A549 (cell line): ENCODE data around the gene HIF1A. TPM values are rescaled to one million over a fixed set of nuclear protein-coding genes. Genes with fewer than 3 reads are reported as not detected.

ENCODE experiments used
- ATAC-seq, 2 experiments: fragments of 200-7000 bp in 1 of 2; fragments of >200 bp in 1 of 2; cut with Nextera tagmentation in 1 of 2; cut with Tn5 transposase in 1 of 2; 3 replicates each; pipeline versions ENCODE4 v1.8.0 to v1.9.1; 2018 to 2020; ENCODE audit warnings: mild to moderate bottlenecking in 1 of 2, moderate library complexity in 1 of 2
- CTCF ChIA-PET: fragments of 300-600 bp; sonication (Branson Sonifier 250); formaldehyde crosslinking; extraction: SDS; loops from one replicate; lab custom pipeline; 2021; ENCODE audit warnings: antibody characterized with exemption, inconsistent platforms; lab: Yijun Ruan, JAX
- POLR2A ChIA-PET: fragments of 350-600 bp; formaldehyde crosslinking; extraction: SDS; loops from one replicate; lab custom pipeline; 2021; ENCODE audit warnings: antibody characterized with exemption, inconsistent platforms; lab: Yijun Ruan, JAX
- DNase-seq, 2 experiments: peaks; one replicate each; pipeline versions ENCODE4 v3.0.0 to v3.0.0-alpha.2; 2011 to 2016; ENCODE audit warnings: low read depth in 1 of 2, low spot score in 1 of 2
- FAIRE-seq: peaks from 2 replicates; lab custom pipeline; 2011; peaks lifted over from hg19 to GRCh38; lab: Jason Lieb, UNC
- H3K27ac ChIP-seq, 2 experiments: fragments of >200 bp; sonication (Bioruptor Twin); formaldehyde crosslinking; 3 replicates each; pipeline ENCODE4 v1.5.1; 2016 to 2017
- H3K4me1 ChIP-seq: fragments of >200 bp; sonication (Bioruptor Twin); formaldehyde crosslinking; 3 replicates; pipeline ENCODE4 v1.6.1; 2016
- H3K4me2 ChIP-seq: fragments of >200 bp; sonication (Bioruptor Twin); formaldehyde crosslinking; 3 replicates; pipeline ENCODE4 v1.6.1; 2016
- H3K4me3 ChIP-seq: fragments of >200 bp; sonication (Bioruptor Twin); formaldehyde crosslinking; 3 replicates; pipeline ENCODE4 v1.5.1; 2016
- H3K9me3 ChIP-seq: fragments of >200 bp; sonication (Bioruptor Twin); formaldehyde crosslinking; 3 replicates; pipeline ENCODE4 v1.6.1; 2016
- BHLHE40 ChIP-seq: IDR thresholded peaks from 2 replicates; pipeline ENCODE4 v1.6.1; 2012; ENCODE audit warnings: low read depth, low read length, inconsistent platforms
- CBX8 ChIP-seq: fragments of 200-600 bp; sonication (generic); IDR thresholded peaks from 2 replicates; pipeline ENCODE4 v1.6.1; 2016
- EHF ChIP-seq: fragments of 250-450 bp; sonication (Bioruptor Pico); IDR thresholded peaks from 2 replicates; pipeline ENCODE4 v1.5.0; 2020; ENCODE audit warnings: mild to moderate bottlenecking
- FOSB ChIP-seq: fragments of 250-450 bp; sonication (Bioruptor Pico); IDR thresholded peaks from 2 replicates; pipeline ENCODE4 v1.5.0; 2020; ENCODE audit warnings: mild to moderate bottlenecking, moderate library complexity
- HOXA7 ChIP-seq: fragments of 250-450 bp; sonication (Bioruptor Pico); IDR thresholded peaks from 2 replicates; pipeline ENCODE4 v1.5.0; 2020; ENCODE audit warnings: mild to moderate bottlenecking, moderate library complexity
- JUNB ChIP-seq: fragments of >200 bp; sonication (Bioruptor Twin); formaldehyde crosslinking; IDR thresholded peaks from 2 replicates; pipeline ENCODE4 v1.6.1; 2016
- NFE2L2 ChIP-seq: fragments of 150-350 bp; conservative IDR thresholded peaks from 2 replicates; pipeline ENCODE4 v1.6.1; 2014; ENCODE audit warnings: low read length
- PHF8 ChIP-seq: fragments of 200-600 bp; sonication (generic); IDR thresholded peaks from 2 replicates; pipeline ENCODE4 v1.6.1; 2016; ENCODE audit warnings: low read depth, mild to moderate bottlenecking, antibody characterized with exemption, moderate library complexity, borderline replicate concordance
- POLR2AphosphoS2 ChIP-seq: conservative IDR thresholded peaks from 2 replicates; pipeline ENCODE4 v1.6.1; 2012; ENCODE audit warnings: low read length, improper control_type of control experiment, inconsistent platforms
- RARB ChIP-seq: fragments of 250-450 bp; sonication (Bioruptor Pico); IDR thresholded peaks from 2 replicates; pipeline ENCODE4 v1.8.0; 2021; ENCODE audit warnings: mild to moderate bottlenecking, moderate library complexity
- RCOR1 ChIP-seq: fragments of 150-350 bp; IDR thresholded peaks from 2 replicates; pipeline ENCODE4 v1.6.1; 2014; ENCODE audit warnings: antibody characterized with exemption, low read length, low read depth
- RFX5 ChIP-seq: fragments of 450-650 bp; IDR thresholded peaks from 2 replicates; pipeline ENCODE4 v1.7.1; 2014; ENCODE audit warnings: antibody characterized with exemption, mild to moderate bottlenecking, moderate library complexity
- RNF2 ChIP-seq: fragments of 200-600 bp; sonication (generic); IDR thresholded peaks from 2 replicates; pipeline ENCODE4 v1.6.1; 2016; ENCODE audit warnings: low read depth, mild to moderate bottlenecking, antibody characterized with exemption, moderate library complexity, borderline replicate concordance
- SREBF2 ChIP-seq: fragments of 450-650 bp; IDR thresholded peaks from 2 replicates; pipeline ENCODE4 v1.6.1; 2014; ENCODE audit warnings: mild to moderate bottlenecking, moderate library complexity
- ZFP36 ChIP-seq: fragments of 450-650 bp; IDR thresholded peaks from 2 replicates; pipeline ENCODE4 v1.6.1; 2014; ENCODE audit warnings: borderline replicate concordance; ENCODE audit not compliant: partially characterized antibody
- ZSCAN20 ChIP-seq: fragments of 250-450 bp; sonication (Bioruptor Pico); IDR thresholded peaks from 2 replicates; pipeline ENCODE4 v1.8.0; 2022; ENCODE audit warnings: mild to moderate bottlenecking, moderate library complexity
- WGBS: methylation state at CpG from one replicate; pipeline ENCODE4 v1.1.6; 2017; ENCODE audit errors: missing lambda C conversion rate; 5-methylcytosine and 5-hydroxymethylcytosine counted together
- polyA plus RNA-seq, 4 experiments: library from polyadenylated mRNA; depleted of rRNA in 3 of 4; stranded (reverse); fragments of >200 nt; fragmentation: RNase III in 1 of 4; extraction: RNeasy Plus Mini Kit Qiagen cat#74134 plus additional on column Dnase treatment in 1 of 4; gene quantifications; 2 replicates in 3 of 4; 3 replicates in 1 of 4; pipeline ENCODE4 v1.2.3, GENCODE V29; 2011 to 2017
- TF ChIP-seq, protein P1 (sequence below): IDR thresholded peaks from 2 replicates; pipeline ENCODE4 v1.6.1; 2012
- TF ChIP-seq, protein P2 (sequence below): fragments of 200-600 bp; sonication (generic); IDR thresholded peaks from 2 replicates; pipeline ENCODE4 v1.6.1; 2016; ENCODE audit warnings: antibody characterized with exemption, mild to moderate bottlenecking, moderate library complexity

HIF1A gene
- polyA plus RNA-seq, 2 of the 4 experiments (the other 2 are of a cell fraction) = 284 to 391 TPM

DNA sequence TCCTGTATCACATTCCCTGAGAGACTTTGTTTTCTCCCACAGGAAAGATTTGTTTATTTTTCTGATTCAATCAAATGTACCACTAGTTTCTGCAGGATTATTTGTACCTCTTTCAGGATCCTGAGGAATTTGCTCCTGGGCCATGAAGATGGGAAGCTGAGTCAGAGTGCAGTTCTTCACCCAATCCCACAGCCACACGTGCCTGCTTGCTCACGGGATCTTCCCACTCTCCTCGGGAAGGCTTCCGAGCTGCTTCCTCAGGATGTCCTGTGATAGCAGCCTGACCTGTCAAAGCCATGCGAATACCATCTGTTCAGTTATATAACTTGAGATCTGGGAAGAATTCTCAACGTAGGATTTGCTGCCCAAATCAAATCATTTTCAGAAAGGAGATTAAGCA, 41.8 kb upstream of the HIF1A start:
- ATAC-seq (peak; percentile 34 to 77; a peak in 4 of 6 replicates), FAIRE-seq (no peak), DNase-seq (peak in 1 of 2 experiments; percentile 21)
- ChIA-PET CTCF (interaction anchor here (1.1 kb wide), 1 partner anchor 113 kb away, joined by 3 read pairs; no protein-coding TSS in a partner anchor), POLR2A (no interaction called here)
- Histone ChIP-seq H3K4me3 (no peak overlapping the region), H3K4me2 (peak overlapping the region; percentile 46), H3K9me3 (no peaks in the 10 kb centered on the region), H3K27ac (peak overlapping the region; percentile 31 to 60; a peak in 4 of 6 replicates), H3K4me1 (peaks cover 14% of the 10 kb centered on the region)
- TF ChIP-seq, protein P1, sequence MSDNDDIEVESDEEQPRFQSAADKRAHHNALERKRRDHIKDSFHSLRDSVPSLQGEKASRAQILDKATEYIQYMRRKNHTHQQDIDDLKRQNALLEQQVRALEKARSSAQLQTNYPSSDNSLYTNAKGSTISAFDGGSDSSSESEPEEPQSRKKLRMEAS = 0 out of 2 replicates have a peak, but pooled peaks have one; percentile 39
- no peak for TF ChIP-seq FOSB (CRISPR knock-in tag)
- TF ChIP-seq ZFP36 = no peak
- peak; percentile 69 for TF ChIP-seq BHLHE40
- 25% methylated on average over 6 of the region's 6 CpGs for WGBS

DNA sequence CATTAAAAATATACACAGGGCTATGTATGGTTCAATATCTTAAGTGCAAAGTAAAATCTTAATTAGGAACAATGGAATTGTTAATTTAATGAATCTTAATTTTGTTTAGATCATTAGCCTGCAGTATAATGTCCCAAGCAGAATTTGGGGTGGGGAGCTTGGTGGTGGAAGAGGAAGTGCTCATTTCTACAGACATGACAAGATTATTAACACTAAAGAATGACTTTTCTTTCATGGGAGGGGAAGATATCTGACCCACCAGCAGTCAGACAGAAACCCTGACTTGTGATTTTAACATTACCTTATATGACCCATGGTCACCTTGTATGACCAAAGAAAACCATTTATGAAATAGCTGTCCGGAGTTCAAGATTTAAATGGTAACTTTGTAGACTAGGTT, 41.3 kb upstream of the HIF1A start:
- no peak for TF ChIP-seq RNF2
- TF ChIP-seq ZSCAN20 = no peak
- TF ChIP-seq HOXA7 (CRISPR knock-in tag) = no peak
- TF ChIP-seq RARB (CRISPR knock-in tag) = no peak
- no peak for TF ChIP-seq JUNB
- TF ChIP-seq, protein P2, sequence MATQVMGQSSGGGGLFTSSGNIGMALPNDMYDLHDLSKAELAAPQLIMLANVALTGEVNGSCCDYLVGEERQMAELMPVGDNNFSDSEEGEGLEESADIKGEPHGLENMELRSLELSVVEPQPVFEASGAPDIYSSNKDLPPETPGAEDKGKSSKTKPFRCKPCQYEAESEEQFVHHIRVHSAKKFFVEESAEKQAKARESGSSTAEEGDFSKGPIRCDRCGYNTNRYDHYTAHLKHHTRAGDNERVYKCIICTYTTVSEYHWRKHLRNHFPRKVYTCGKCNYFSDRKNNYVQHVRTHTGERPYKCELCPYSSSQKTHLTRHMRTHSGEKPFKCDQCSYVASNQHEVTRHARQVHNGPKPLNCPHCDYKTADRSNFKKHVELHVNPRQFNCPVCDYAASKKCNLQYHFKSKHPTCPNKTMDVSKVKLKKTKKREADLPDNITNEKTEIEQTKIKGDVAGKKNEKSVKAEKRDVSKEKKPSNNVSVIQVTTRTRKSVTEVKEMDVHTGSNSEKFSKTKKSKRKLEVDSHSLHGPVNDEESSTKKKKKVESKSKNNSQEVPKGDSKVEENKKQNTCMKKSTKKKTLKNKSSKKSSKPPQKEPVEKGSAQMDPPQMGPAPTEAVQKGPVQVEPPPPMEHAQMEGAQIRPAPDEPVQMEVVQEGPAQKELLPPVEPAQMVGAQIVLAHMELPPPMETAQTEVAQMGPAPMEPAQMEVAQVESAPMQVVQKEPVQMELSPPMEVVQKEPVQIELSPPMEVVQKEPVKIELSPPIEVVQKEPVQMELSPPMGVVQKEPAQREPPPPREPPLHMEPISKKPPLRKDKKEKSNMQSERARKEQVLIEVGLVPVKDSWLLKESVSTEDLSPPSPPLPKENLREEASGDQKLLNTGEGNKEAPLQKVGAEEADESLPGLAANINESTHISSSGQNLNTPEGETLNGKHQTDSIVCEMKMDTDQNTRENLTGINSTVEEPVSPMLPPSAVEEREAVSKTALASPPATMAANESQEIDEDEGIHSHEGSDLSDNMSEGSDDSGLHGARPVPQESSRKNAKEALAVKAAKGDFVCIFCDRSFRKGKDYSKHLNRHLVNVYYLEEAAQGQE = no peak
- TF ChIP-seq RFX5 = no peak
- Histone ChIP-seq H3K4me2 (peak overlapping the region; percentile 46), H3K4me3 (no peak overlapping the region), H3K4me1 (peaks cover 14% of the 10 kb centered on the region), H3K9me3 (no peaks in the 10 kb centered on the region), H3K27ac (peak overlapping the region; percentile 31 to 32; a peak in 3 of 6 replicates)
- CTCF ChIA-PET = interaction anchor here (0.9 to 1.1 kb wide), 3 partner anchors 21 to 114 kb away, joined by 3 read pairs; no protein-coding TSS in a partner anchor
- 76% methylated on average over 1 of the region's 1 CpG for WGBS
- no peak for FAIRE-seq
- ATAC-seq = no peak
- POLR2A ChIA-PET = no interaction called here
- no peak for DNase-seq

DNA sequence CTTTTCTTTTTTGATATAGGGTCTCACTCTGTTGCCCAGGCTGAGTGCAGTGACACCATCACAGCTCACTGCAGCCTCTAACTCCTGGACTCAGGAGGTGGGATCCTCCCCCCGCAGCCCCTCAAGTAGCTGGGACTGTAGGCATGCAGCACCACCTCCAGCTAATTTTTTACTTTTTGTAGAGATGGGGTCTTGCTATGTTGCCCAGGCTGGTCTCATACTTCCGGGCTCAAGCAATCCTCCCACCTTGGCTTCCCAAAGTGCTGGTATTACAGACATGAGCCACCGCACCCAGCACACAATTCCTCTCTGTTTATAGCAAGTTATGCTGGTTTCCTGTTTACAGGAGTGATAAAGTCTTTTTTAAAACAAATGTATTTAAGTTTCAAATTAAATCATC, 39.5 kb upstream of the HIF1A start:
- H3K9me3 ChIP-seq = no peaks in the 10 kb centered on the region
- no peak overlapping the region for H3K4me2 ChIP-seq
- ChIA-PET POLR2A (no interaction called here), CTCF (interaction anchor here (1.0 to 1.2 kb wide), 2 partner anchors 11 to 181 kb away, joined by 3 read pairs; no protein-coding TSS in a partner anchor)
- ATAC-seq (no peak), FAIRE-seq (no peak), DNase-seq (no peak)
- TF ChIP-seq POLR2AphosphoS2 (no peak), RCOR1 (no peak), SREBF2 (no peak), PHF8 (no peak), CBX8 (no peak), EHF (no peak), NFE2L2 (no peak)
- TF ChIP-seq, protein P2 = no peak
- H3K4me1 ChIP-seq = peaks cover 20% of the 10 kb centered on the region
- 90% methylated on average over 3 of the region's 3 CpGs for WGBS
- no peak overlapping the region for H3K4me3 ChIP-seq
- H3K27ac ChIP-seq = no peak overlapping the region
